ENCODE results near the gene WNT9B.

- TF ChIP-seq CTCF (IDR thresholded peaks at IDR 0.05): no peak
- no peak for TF ChIP-seq POLR2A (IDR thresholded peaks at IDR 0.05)
These were observed 29.6 kb downstream of the WNT9B start for GRCh38 chr17:46881015-46881414.
